Mesenchymal stem cell (in vitro differentiated cells and primary cell): Measurements from ENCODE around the gene CLTCL1.

Experiments
- DNase-seq: peaks from one replicate; pipeline ENCODE4 v3.0.0-alpha.2; 2013
- H2AFZ ChIP-seq: one replicate; pipeline ENCODE4 v1.6.1; 2013; ENCODE audit warnings: low read depth, mild to moderate bottlenecking, control low read depth, inconsistent platforms, low read length, moderate library complexity
- H2AK5ac ChIP-seq: 2 replicates; pipeline ENCODE4 v1.6.1; 2013; ENCODE audit warnings: low read length, moderate library complexity, mild to moderate bottlenecking, inconsistent platforms; ENCODE audit not compliant: severe bottlenecking
- H2BK120ac ChIP-seq: one replicate; pipeline ENCODE4 v1.6.1; 2013; ENCODE audit warnings: low read depth, mild to moderate bottlenecking, inconsistent platforms, low read length, moderate library complexity
- H2BK12ac ChIP-seq, 2 experiments: one replicate each; pipeline ENCODE4 v1.6.1; 2013; ENCODE audit warnings: inconsistent platforms in 2 of 2, low read length in 2 of 2, mild to moderate bottlenecking in 2 of 2, moderate library complexity in 2 of 2, control low read depth in 1 of 2
- H2BK15ac ChIP-seq: one replicate; pipeline ENCODE4 v1.6.1; 2013; ENCODE audit warnings: mild to moderate bottlenecking, low read depth, inconsistent platforms; ENCODE audit not compliant: poor library complexity, severe bottlenecking
- H2BK5ac ChIP-seq: 2 replicates; pipeline ENCODE4 v1.6.1; 2013; ENCODE audit warnings: low read depth, mild to moderate bottlenecking, low read length, control low read depth, inconsistent platforms; ENCODE audit not compliant: poor library complexity, severe bottlenecking
- H3K14ac ChIP-seq, 2 experiments: one replicate each; pipeline ENCODE4 v1.6.1; 2013; ENCODE audit warnings: inconsistent platforms in 2 of 2, low read length in 2 of 2, control low read depth in 1 of 2, mild to moderate bottlenecking in 1 of 2, moderate library complexity in 1 of 2
- H3K18ac ChIP-seq, 2 experiments: one replicate each; pipeline ENCODE4 v1.6.1; 2013; ENCODE audit warnings: inconsistent platforms in 2 of 2, low read length in 2 of 2, control low read depth in 1 of 2, low read depth in 1 of 2, mild to moderate bottlenecking in 1 of 2
- H3K23ac ChIP-seq, 2 experiments: one replicate each; pipeline ENCODE4 v1.6.1; 2013; ENCODE audit warnings: inconsistent platforms in 2 of 2, low read length in 2 of 2, mild to moderate bottlenecking in 2 of 2, moderate library complexity in 2 of 2, control low read depth in 1 of 2
- H3K27ac ChIP-seq: 2 replicates; pipeline ENCODE4 v1.5.1; 2013; ENCODE audit warnings: mild to moderate bottlenecking, moderate library complexity, low read length, control low read depth, inconsistent platforms; ENCODE audit not compliant: poor library complexity, severe bottlenecking
- H3K27me3 ChIP-seq, 2 experiments: 2 replicates each; pipeline versions ENCODE4 v1.6.1 to v1.7.0; 2013; ENCODE audit warnings: low read length in 2 of 2, mild to moderate bottlenecking in 2 of 2, moderate library complexity in 2 of 2, control low read depth in 1 of 2, inconsistent platforms in 1 of 2; ENCODE audit not compliant: control insufficient read depth in 1 of 2, insufficient read depth in 1 of 2
- H3K36me3 ChIP-seq, 2 experiments: 2 replicates each; pipeline versions ENCODE4 v1.6.1 to v1.7.0; 2013; ENCODE audit warnings: low read length in 2 of 2, control low read depth in 1 of 2, inconsistent platforms in 1 of 2, low read depth in 1 of 2, mild to moderate bottlenecking in 1 of 2; ENCODE audit not compliant: insufficient read depth in 2 of 2, control insufficient read depth in 1 of 2
- H3K4ac ChIP-seq, 2 experiments: one replicate each; pipeline ENCODE4 v1.6.1; 2013; ENCODE audit warnings: inconsistent platforms in 2 of 2, low read length in 2 of 2, mild to moderate bottlenecking in 2 of 2, moderate library complexity in 2 of 2, control low read depth in 1 of 2, low read depth in 1 of 2
- H3K4me1 ChIP-seq: 2 replicates; pipeline ENCODE4 v1.6.1; 2013; ENCODE audit warnings: low read depth, low read length, control low read depth; ENCODE audit not compliant: control insufficient read depth, insufficient read depth
- H3K4me2 ChIP-seq: 2 replicates; pipeline ENCODE4 v1.6.1; 2013; ENCODE audit warnings: low read length, mild to moderate bottlenecking, inconsistent platforms; ENCODE audit not compliant: poor library complexity, severe bottlenecking
- H3K4me3 ChIP-seq, 2 experiments: 2 replicates each; pipeline versions ENCODE4 v1.5.1 to v1.7.0; 2013; ENCODE audit warnings: low read length in 2 of 2, mild to moderate bottlenecking in 2 of 2, control low read depth in 1 of 2, low read depth in 1 of 2; ENCODE audit not compliant: insufficient read depth in 1 of 2
- H3K79me1 ChIP-seq: replicated peaks from 2 replicates; pipeline ENCODE4 v1.6.1; 2013; ENCODE audit warnings: mild to moderate bottlenecking, control low read depth, low read length, inconsistent platforms; ENCODE audit not compliant: poor library complexity, severe bottlenecking
- H3K9ac ChIP-seq: 2 replicates; pipeline ENCODE4 v1.7.0; 2013; ENCODE audit warnings: mild to moderate bottlenecking, low read length, moderate library complexity
- H3K9me3 ChIP-seq: 2 replicates; pipeline ENCODE4 v1.7.0; 2013; ENCODE audit warnings: mild to moderate bottlenecking, low read length; ENCODE audit not compliant: control insufficient read depth
- H4K8ac ChIP-seq: one replicate; pipeline ENCODE4 v1.6.1; 2013; ENCODE audit warnings: inconsistent platforms, mild to moderate bottlenecking, low read length, moderate library complexity
- H4K91ac ChIP-seq: one replicate; pipeline ENCODE4 v1.6.1; 2013; ENCODE audit warnings: mild to moderate bottlenecking, low read length, inconsistent platforms
- WGBS: methylation state at CpG from one replicate; pipeline ENCODE4 v1.1.7; 2013; ENCODE audit warnings: mixed read lengths; 5-methylcytosine and 5-hydroxymethylcytosine counted together

Gene CLTCL1

DNA sequence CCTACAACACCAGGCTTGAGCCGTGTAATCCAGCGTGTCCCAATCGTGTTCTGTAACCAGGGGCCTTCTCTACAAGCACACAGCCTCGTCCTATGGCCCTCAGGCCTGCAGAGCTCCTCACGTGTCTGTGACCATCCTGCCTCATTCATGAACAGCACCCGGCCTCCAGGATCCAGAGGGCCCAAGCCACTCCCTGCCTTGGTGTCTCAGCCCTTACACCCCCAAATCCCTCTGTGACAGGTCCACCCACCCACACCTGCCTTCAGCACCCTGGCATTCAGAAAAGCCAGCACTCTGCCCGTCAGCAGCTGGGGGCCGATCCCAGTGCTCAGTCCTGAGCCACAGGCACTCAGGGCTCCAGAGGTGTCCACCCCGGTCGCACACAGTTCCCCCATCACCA lies 154.6 kb downstream of the CLTCL1 start:
- no peak overlapping the region for H3K4ac ChIP-seq
- H2BK5ac ChIP-seq = no peak overlapping the region
- H3K36me3 ChIP-seq = peaks cover 86 to 92% of the 10 kb centered on the region in 2 experiments
- no peaks in the 10 kb centered on the region for H3K4me1 ChIP-seq
- H2AK5ac ChIP-seq = no peak overlapping the region
- no peak overlapping the region for H3K9ac ChIP-seq
- H2BK12ac ChIP-seq = no peak overlapping the region
- WGBS = 96% methylated on average over 10 of the region's 10 CpGs
- no peak overlapping the region for H2AFZ ChIP-seq
- H4K91ac ChIP-seq = no peak overlapping the region
- H2BK120ac ChIP-seq = no peak overlapping the region
- H3K14ac ChIP-seq = no peak overlapping the region
- no peak overlapping the region for H3K18ac ChIP-seq
- H3K9me3 ChIP-seq = no peaks in the 10 kb centered on the region
- no peak overlapping the region for H3K4me3 ChIP-seq
- DNase-seq = no peak
- H3K79me1 ChIP-seq = peaks cover 46% of the 10 kb centered on the region
- H2BK15ac ChIP-seq = no peak overlapping the region
- no peak overlapping the region for H3K27ac ChIP-seq
- H3K4me2 ChIP-seq = no peak overlapping the region
- no peaks in the 10 kb centered on the region for H3K27me3 ChIP-seq
- no peak overlapping the region for H4K8ac ChIP-seq
- no peak overlapping the region for H3K23ac ChIP-seq

DNA sequence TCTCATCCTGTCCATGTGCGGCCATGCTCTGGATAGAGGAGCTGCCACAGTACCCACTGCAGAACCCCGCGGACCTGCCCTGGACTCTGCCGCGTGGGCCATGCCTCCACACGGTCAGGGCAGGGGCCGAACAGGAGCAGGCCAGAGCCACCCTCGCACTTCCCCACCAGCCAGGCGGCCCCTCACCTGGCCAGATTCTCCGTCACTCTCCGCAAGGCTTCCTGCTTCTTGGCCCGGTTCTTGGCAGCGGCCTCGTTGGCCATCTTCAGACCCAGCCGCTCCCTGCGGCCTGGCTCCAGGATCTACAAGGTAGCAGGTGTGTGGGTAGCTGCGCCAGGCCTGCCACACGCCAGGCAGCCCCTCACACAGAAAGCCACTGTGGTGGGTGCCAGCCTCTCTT lies 156.6 kb downstream of the CLTCL1 start:
- Histone ChIP-seq H3K23ac (no peak overlapping the region), H3K4me3 (no peak overlapping the region), H4K8ac (no peak overlapping the region), H3K9ac (no peak overlapping the region), H3K27me3 (no peaks in the 10 kb centered on the region), H3K9me3 (no peaks in the 10 kb centered on the region), H3K79me1 (peaks cover 35% of the 10 kb centered on the region), H2BK12ac (no peak overlapping the region), H3K27ac (no peak overlapping the region), H4K91ac (no peak overlapping the region), H2AFZ (no peak overlapping the region), H3K36me3 (peaks cover 79 to 82% of the 10 kb centered on the region in 2 experiments), H2AK5ac (no peak overlapping the region), H3K18ac (no peak overlapping the region), H3K4me2 (no peak overlapping the region), H3K14ac (no peak overlapping the region), H3K4ac (no peak overlapping the region), H2BK15ac (no peak overlapping the region), H2BK5ac (no peak overlapping the region), H2BK120ac (no peak overlapping the region), H3K4me1 (no peaks in the 10 kb centered on the region)
- DNase-seq = no peak
- WGBS = 93% methylated on average over 18 of the region's 18 CpGs

DNA sequence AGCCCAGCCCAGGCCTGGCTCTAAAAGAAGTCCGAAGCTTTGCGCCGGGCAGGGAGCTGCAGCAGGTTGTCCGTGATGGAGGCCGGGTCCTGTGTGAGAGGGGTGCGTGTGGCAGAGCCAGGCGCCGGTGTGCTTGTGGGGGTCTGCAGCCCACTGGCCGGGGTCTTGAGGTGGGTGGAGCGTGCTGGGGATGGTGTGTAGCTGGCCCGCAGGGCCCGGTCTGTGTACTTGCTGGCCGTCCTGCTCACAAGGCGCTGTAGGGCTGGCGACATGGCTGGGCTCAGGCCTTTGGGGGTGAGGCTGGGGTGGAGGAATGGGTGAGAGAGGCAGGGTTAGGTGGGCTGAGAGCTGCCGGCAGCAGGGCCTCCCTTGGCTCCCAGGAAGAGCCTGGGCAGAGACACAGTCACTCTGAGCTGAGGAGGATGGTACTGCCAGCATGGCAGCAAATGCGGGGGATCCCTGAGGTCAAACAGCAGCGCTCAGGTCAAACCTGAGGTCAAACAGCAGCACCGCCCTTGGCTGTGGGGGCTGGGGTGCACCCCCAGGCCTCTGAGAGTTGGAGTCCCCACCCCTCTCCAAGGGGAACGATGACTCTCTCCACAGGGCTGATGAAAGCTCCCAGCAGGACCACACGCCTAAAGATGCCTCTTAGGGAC lies 157.2 kb downstream of the CLTCL1 start:
- Histone ChIP-seq H2BK120ac (no peak overlapping the region), H3K4ac (no peak overlapping the region), H3K36me3 (peaks cover 73 to 77% of the 10 kb centered on the region in 2 experiments), H2AK5ac (no peak overlapping the region), H2BK12ac (no peak overlapping the region), H2BK15ac (no peak overlapping the region), H3K4me3 (no peak overlapping the region), H2BK5ac (no peak overlapping the region), H3K14ac (no peak overlapping the region), H4K8ac (no peak overlapping the region), H3K18ac (no peak overlapping the region), H3K9ac (no peak overlapping the region), H3K4me2 (no peak overlapping the region), H3K79me1 (peaks cover 33% of the 10 kb centered on the region), H3K4me1 (no peaks in the 10 kb centered on the region), H2AFZ (no peak overlapping the region), H3K27me3 (no peaks in the 10 kb centered on the region), H4K91ac (no peak overlapping the region), H3K27ac (no peak overlapping the region), H3K23ac (no peak overlapping the region), H3K9me3 (no peaks in the 10 kb centered on the region)
- WGBS = 97% methylated on average over 21 of the region's 21 CpGs
- DNase-seq = no peak

DNA sequence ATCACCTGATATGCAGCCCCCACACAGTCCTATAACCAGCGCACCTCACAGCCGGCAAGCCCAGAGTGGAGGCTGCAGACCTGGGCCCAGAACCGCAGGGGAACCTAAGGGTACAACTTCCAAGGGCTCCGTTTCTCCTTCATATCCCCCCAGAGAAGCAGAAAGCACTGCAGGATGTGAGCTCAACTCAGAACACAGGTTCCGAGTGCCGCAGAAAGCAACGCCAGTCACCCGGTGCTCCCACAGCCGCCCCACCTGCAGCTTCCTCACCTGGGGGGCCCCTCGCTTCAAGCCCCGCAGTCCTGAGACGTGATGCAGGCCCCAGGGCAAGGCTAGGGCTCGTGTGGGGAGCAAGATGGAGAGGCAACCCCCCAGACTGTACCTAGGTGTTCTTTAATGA lies 158.0 kb downstream of the CLTCL1 start:
- WGBS = 95% methylated on average over 13 of the region's 13 CpGs

More for the DNA sequence above, 158.0 kb downstream of the CLTCL1 start:
- H3K27ac ChIP-seq = no peak overlapping the region
- H3K9me3 ChIP-seq = no peaks in the 10 kb centered on the region
- no peak overlapping the region for H2BK120ac ChIP-seq
- no peak overlapping the region for H3K9ac ChIP-seq
- H2BK12ac ChIP-seq = no peak overlapping the region
- H3K4me2 ChIP-seq = no peak overlapping the region
- peaks cover 26% of the 10 kb centered on the region for H3K79me1 ChIP-seq
- H3K18ac ChIP-seq = no peak overlapping the region
- H2AK5ac ChIP-seq = no peak overlapping the region
- no peak overlapping the region for H3K14ac ChIP-seq
- H3K23ac ChIP-seq = no peak overlapping the region
- no peak overlapping the region for H2BK15ac ChIP-seq
- no peak for DNase-seq
- no peak overlapping the region for H3K4ac ChIP-seq
- no peaks in the 10 kb centered on the region for H3K27me3 ChIP-seq
- H3K4me3 ChIP-seq = no peak overlapping the region
- no peak overlapping the region for H2BK5ac ChIP-seq
- H4K8ac ChIP-seq = no peak overlapping the region
- H3K36me3 ChIP-seq = peaks cover 66 to 69% of the 10 kb centered on the region in 2 experiments
- no peaks in the 10 kb centered on the region for H3K4me1 ChIP-seq
- no peak overlapping the region for H2AFZ ChIP-seq
- H4K91ac ChIP-seq = no peak overlapping the region
